Measurements from ENCODE around the gene PTGER2. TPM values are rescaled to one million over a fixed set of nuclear protein-coding genes. Genes with fewer than 3 reads are reported as not detected.

The PTGER2 gene
- total RNA-seq, 1 donor from 2014 or later: 1.6 TPM

- H3K9ac ChIP-seq (ENCODE audit: low read depth in 1 of 3, low read length in 3 of 3): no peak overlapping the region
- H3K27me3 ChIP-seq (ENCODE audit: control insufficient read depth in 3 of 3, insufficient read depth in 3 of 3, low read length in 3 of 3): no peaks in the 10 kb centered on the region
- H3K9me3 ChIP-seq (ENCODE audit: control insufficient read depth in 3 of 3, low read length in 3 of 3): no peaks in the 10 kb centered on the region
- no peak overlapping the region for H3K4me3 ChIP-seq (ENCODE audit: low read length in 3 of 3)
- H3K27ac ChIP-seq (ENCODE audit: low read depth, low read length): no peak overlapping the region
- H3K36me3 ChIP-seq (ENCODE audit: control insufficient read depth in 3 of 3, insufficient read depth in 3 of 3, low read length in 3 of 3): no peaks in the 10 kb centered on the region
- H3K4me1 ChIP-seq (ENCODE audit: control insufficient read depth in 3 of 3, insufficient read depth in 3 of 3, low read length in 3 of 3): peaks cover 0 to 9% (median 0%) of the 10 kb centered on the region in 3 donors
Measured at GRCh38 chr14:52365071-52365470, 51.0 kb downstream of the PTGER2 start.

- Histone ChIP-seq H3K27me3 (ENCODE audit: control insufficient read depth in 3 of 3, insufficient read depth in 3 of 3, low read length in 3 of 3) (no peaks in the 10 kb centered on the region), H3K27ac (ENCODE audit: low read depth, low read length) (no peak overlapping the region), H3K9ac (ENCODE audit: low read depth in 1 of 3, low read length in 3 of 3) (no peak overlapping the region), H3K4me3 (ENCODE audit: low read length in 3 of 3) (no peak overlapping the region), H3K4me1 (ENCODE audit: control insufficient read depth in 3 of 3, insufficient read depth in 3 of 3, low read length in 3 of 3) (peaks cover 0 to 5% (median 0%) of the 10 kb centered on the region in 3 donors), H3K36me3 (ENCODE audit: control insufficient read depth in 3 of 3, insufficient read depth in 3 of 3, low read length in 3 of 3) (no peaks in the 10 kb centered on the region), H3K9me3 (ENCODE audit: control insufficient read depth in 3 of 3, low read length in 3 of 3) (no peaks in the 10 kb centered on the region)
Measured at GRCh38 chr14:52366796-52367315, 52.7 kb downstream of the PTGER2 start.

GRCh38 chr14:52369305-52369801 lies 55.2 kb downstream of the PTGER2 start:
- H3K4me3 ChIP-seq (ENCODE audit: low read length in 3 of 3): no peak overlapping the region
- H3K9ac ChIP-seq (ENCODE audit: low read depth in 1 of 3, low read length in 3 of 3): no peak overlapping the region
- no peaks in the 10 kb centered on the region for H3K36me3 ChIP-seq (ENCODE audit: control insufficient read depth in 3 of 3, insufficient read depth in 3 of 3, low read length in 3 of 3)
- no peak overlapping the region for H3K27ac ChIP-seq (ENCODE audit: low read depth, low read length)
- H3K4me1 ChIP-seq (ENCODE audit: control insufficient read depth in 3 of 3, insufficient read depth in 3 of 3, low read length in 3 of 3): peaks cover 0 to 5% (median 0%) of the 10 kb centered on the region in 3 donors
- H3K27me3 ChIP-seq (ENCODE audit: control insufficient read depth in 3 of 3, insufficient read depth in 3 of 3, low read length in 3 of 3): no peaks in the 10 kb centered on the region
- H3K9me3 ChIP-seq (ENCODE audit: control insufficient read depth in 3 of 3, low read length in 3 of 3): no peaks in the 10 kb centered on the region

GRCh38 chr14:52370406-52370935 lies 56.4 kb downstream of the PTGER2 start:
- H3K4me3 ChIP-seq (ENCODE audit: low read length in 3 of 3): no peak overlapping the region
- no peak overlapping the region for H3K27ac ChIP-seq (ENCODE audit: low read depth, low read length)
- H3K36me3 ChIP-seq (ENCODE audit: control insufficient read depth in 3 of 3, insufficient read depth in 3 of 3, low read length in 3 of 3): no peaks in the 10 kb centered on the region
- H3K27me3 ChIP-seq (ENCODE audit: control insufficient read depth in 3 of 3, insufficient read depth in 3 of 3, low read length in 3 of 3): no peaks in the 10 kb centered on the region
- H3K9ac ChIP-seq (ENCODE audit: low read depth in 1 of 3, low read length in 3 of 3): no peak overlapping the region
- H3K4me1 ChIP-seq (ENCODE audit: control insufficient read depth in 3 of 3, insufficient read depth in 3 of 3, low read length in 3 of 3): peaks cover 0 to 5% (median 0%) of the 10 kb centered on the region in 3 donors
- no peaks in the 10 kb centered on the region for H3K9me3 ChIP-seq (ENCODE audit: control insufficient read depth in 3 of 3, low read length in 3 of 3)

- H3K9ac ChIP-seq (ENCODE audit: low read depth in 1 of 3, low read length in 3 of 3): no peak overlapping the region
- H3K27me3 ChIP-seq (ENCODE audit: control insufficient read depth in 3 of 3, insufficient read depth in 3 of 3, low read length in 3 of 3): peaks cover 0 to 3% (median 0%) of the 10 kb centered on the region in 3 donors
- no peaks in the 10 kb centered on the region for H3K4me1 ChIP-seq (ENCODE audit: control insufficient read depth in 3 of 3, insufficient read depth in 3 of 3, low read length in 3 of 3)
- no peaks in the 10 kb centered on the region for H3K9me3 ChIP-seq (ENCODE audit: control insufficient read depth in 3 of 3, low read length in 3 of 3)
- H3K36me3 ChIP-seq (ENCODE audit: control insufficient read depth in 3 of 3, insufficient read depth in 3 of 3, low read length in 3 of 3): no peaks in the 10 kb centered on the region
- H3K27ac ChIP-seq (ENCODE audit: low read depth, low read length): no peak overlapping the region
- no peak overlapping the region for H3K4me3 ChIP-seq (ENCODE audit: low read length in 3 of 3)
Measured at GRCh38 chr14:52377940-52378339, 63.8 kb downstream of the PTGER2 start.

Other genes with a start within 250 kb of the PTGER2 start
- gene NID2, start 245.3 kb upstream of the PTGER2 start, total RNA-seq: 76.7 TPM
- under 0.01 TPM for gene PTGDR, start 46.6 kb upstream of the PTGER2 start, total RNA-seq
- 7.3 TPM for gene TXNDC16, start 238.2 kb downstream of the PTGER2 start, total RNA-seq
- gene GPR137C, start 238.5 kb downstream of the PTGER2 start, total RNA-seq: 1.6 TPM